Measurements from ENCODE around the gene FRA10AC1. TPM values are rescaled to one million over a fixed set of nuclear protein-coding genes. Genes with fewer than 3 reads are reported as not detected.

The FRA10AC1 gene
- total and polyA plus RNA-seq, 5 donors from 2014 or later: 5.1 to 16.5 (median 6.0) TPM

- Histone ChIP-seq H3K9me3 (ENCODE audit: control insufficient read depth in 2 of 2, low read length in 2 of 2) (no peaks in the 10 kb centered on the region), H3K4me3 (ENCODE audit: low read depth, low read length) (no peak overlapping the region), H3K27me3 (ENCODE audit: control insufficient read depth, insufficient read depth, low read length) (no peaks in the 10 kb centered on the region), H3K4me1 (ENCODE audit: control insufficient read depth, insufficient read depth, low read length, poor library complexity, severe bottlenecking) (no peaks in the 10 kb centered on the region), H3K27ac (ENCODE audit: insufficient read depth, low read length, poor library complexity, severe bottlenecking) (no peak overlapping the region), H3K36me3 (ENCODE audit: control insufficient read depth, insufficient read depth, low read length) (no peaks in the 10 kb centered on the region)
- Mint-ChIP-seq H3K27ac (no peak overlapping the region), H3K27me3 (peaks cover 27% of the 10 kb centered on the region), H3K4me3 (no peak overlapping the region), H3K4me1 (no peaks in the 10 kb centered on the region), H3K9me3 (peaks cover 0 to 3% (median 0%) of the 10 kb centered on the region in 7 donors), H3K36me3 (no peaks in the 10 kb centered on the region)
- DNase-seq (no peak), ATAC-seq (ENCODE audit: low read depth in 2 of 2) (no peak)
Measured at GRCh38 chr10:93629647-93630305, 72.6 kb downstream of the FRA10AC1 start.

- H3K4me3 ChIP-seq (ENCODE audit: low read depth, low read length): no peak overlapping the region
- DNase-seq (no peak), ATAC-seq (ENCODE audit: low read depth in 2 of 2) (no peak)
- Mint-ChIP-seq H3K4me3 (no peak overlapping the region), H3K4me1 (no peaks in the 10 kb centered on the region), H3K36me3 (no peaks in the 10 kb centered on the region), H3K27ac (no peak overlapping the region), H3K9me3 (peaks cover 0 to 3% (median 0%) of the 10 kb centered on the region in 7 donors), H3K27me3 (peaks cover 22% of the 10 kb centered on the region)
- no peaks in the 10 kb centered on the region for H3K27me3 ChIP-seq (ENCODE audit: control insufficient read depth, insufficient read depth, low read length)
- no peaks in the 10 kb centered on the region for H3K9me3 ChIP-seq (ENCODE audit: control insufficient read depth in 2 of 2, low read length in 2 of 2)
- H3K27ac ChIP-seq (ENCODE audit: insufficient read depth, low read length, poor library complexity, severe bottlenecking): no peak overlapping the region
- no peaks in the 10 kb centered on the region for H3K36me3 ChIP-seq (ENCODE audit: control insufficient read depth, insufficient read depth, low read length)
- H3K4me1 ChIP-seq (ENCODE audit: control insufficient read depth, insufficient read depth, low read length, poor library complexity, severe bottlenecking): no peaks in the 10 kb centered on the region
Measured at GRCh38 chr10:93628858-93629257, 73.5 kb downstream of the FRA10AC1 start.

- Mint-ChIP-seq H3K4me1 (no peaks in the 10 kb centered on the region), H3K27ac (no peak overlapping the region), H3K4me3 (no peak overlapping the region), H3K27me3 (peaks cover 10% of the 10 kb centered on the region), H3K9me3 (no peaks in the 10 kb centered on the region), H3K36me3 (no peaks in the 10 kb centered on the region)
- ATAC-seq (ENCODE audit: low read depth in 2 of 2): no peak
- no peaks in the 10 kb centered on the region for H3K27me3 ChIP-seq (ENCODE audit: control insufficient read depth, insufficient read depth, low read length)
- no peak overlapping the region for H3K27ac ChIP-seq (ENCODE audit: insufficient read depth, low read length, poor library complexity, severe bottlenecking)
- no peak overlapping the region for H3K4me3 ChIP-seq (ENCODE audit: low read depth, low read length)
- no peaks in the 10 kb centered on the region for H3K4me1 ChIP-seq (ENCODE audit: control insufficient read depth, insufficient read depth, low read length, poor library complexity, severe bottlenecking)
- no peak for DNase-seq
- no peaks in the 10 kb centered on the region for H3K9me3 ChIP-seq (ENCODE audit: control insufficient read depth in 2 of 2, low read length in 2 of 2)
- no peaks in the 10 kb centered on the region for H3K36me3 ChIP-seq (ENCODE audit: control insufficient read depth, insufficient read depth, low read length)
Measured at GRCh38 chr10:93622942-93623341, 79.5 kb downstream of the FRA10AC1 start.

GRCh38 chr10:93620925-93621324 is 81.5 kb downstream of the FRA10AC1 start:
- Mint-ChIP-seq H3K36me3 (no peaks in the 10 kb centered on the region), H3K9me3 (no peaks in the 10 kb centered on the region), H3K4me3 (no peak overlapping the region), H3K27ac (no peak overlapping the region), H3K27me3 (peaks cover 7% of the 10 kb centered on the region), H3K4me1 (no peaks in the 10 kb centered on the region)
- Histone ChIP-seq H3K36me3 (ENCODE audit: control insufficient read depth, insufficient read depth, low read length) (no peaks in the 10 kb centered on the region), H3K27me3 (ENCODE audit: control insufficient read depth, insufficient read depth, low read length) (no peaks in the 10 kb centered on the region), H3K9me3 (ENCODE audit: control insufficient read depth in 2 of 2, low read length in 2 of 2) (no peaks in the 10 kb centered on the region), H3K4me3 (ENCODE audit: low read depth, low read length) (no peak overlapping the region), H3K27ac (ENCODE audit: insufficient read depth, low read length, poor library complexity, severe bottlenecking) (no peak overlapping the region), H3K4me1 (ENCODE audit: control insufficient read depth, insufficient read depth, low read length, poor library complexity, severe bottlenecking) (no peaks in the 10 kb centered on the region)
- DNase-seq: no peak
- ATAC-seq (ENCODE audit: low read depth in 2 of 2): no peak

Other genes starting within 250 kb of the FRA10AC1 start
- gene MYOF, start 220.3 kb downstream of the FRA10AC1 start, total RNA-seq: 1.0 TPM
- under 1 TPM; 0.23 to 0.56 (median 0.39) TPM for gene MYOF, start 220.3 kb downstream of the FRA10AC1 start, polyA plus RNA-seq
- 4.6 TPM for gene CEP55, start 206.0 kb downstream of the FRA10AC1 start, total RNA-seq
- 1 to 10 TPM; 3.1 to 5.0 (median 4.5) TPM for gene CEP55, start 206.0 kb downstream of the FRA10AC1 start, polyA plus RNA-seq
- not detected for gene FFAR4, start 135.9 kb downstream of the FRA10AC1 start, total RNA-seq
- gene FFAR4, start 135.9 kb downstream of the FRA10AC1 start, polyA plus RNA-seq: not detected
- not detected for gene RBP4, start 101.4 kb downstream of the FRA10AC1 start, total RNA-seq
- not detected for gene RBP4, start 101.4 kb downstream of the FRA10AC1 start, polyA plus RNA-seq
- not detected for gene PDE6C, start 90.1 kb downstream of the FRA10AC1 start, total RNA-seq
- not detected for gene PDE6C, start 90.1 kb downstream of the FRA10AC1 start, polyA plus RNA-seq
- not detected for gene LGI1, start 55.3 kb upstream of the FRA10AC1 start, total RNA-seq
- not detected for gene LGI1, start 55.3 kb upstream of the FRA10AC1 start, polyA plus RNA-seq
- 3.3 TPM for gene SLC35G1, start 191.4 kb upstream of the FRA10AC1 start, total RNA-seq
- 1 to 10 TPM; 4.9 to 6.4 (median 5.9) TPM for gene SLC35G1, start 191.4 kb upstream of the FRA10AC1 start, polyA plus RNA-seq

Data from CD4-positive, CD25-positive, alpha-beta regulatory T cell (primary cell).